Measurements from ENCODE around the gene PGC. TPM values are rescaled to one million over a fixed set of nuclear protein-coding genes. Genes with fewer than 3 reads are reported as not detected.

The PGC gene
- polyA plus RNA-seq, 3 donors: 7.5 to 1,282 (median 263) TPM

GRCh38 chr6:41734666-41735426 lies 12.4 kb downstream of the PGC start:
- WGBS, 3 donors: 0 to 1% (median 0%) methylated on average over 52 to 76 of the region's 76 CpGs

GRCh38 chr6:41733707-41734665 lies 13.2 kb downstream of the PGC start:
- 1 to 3% (median 2%) methylated on average over 49 to 71 of the region's 73 CpGs for WGBS, 3 donors

More at GRCh38 chr6:41734666-41735426, 12.4 kb downstream of the PGC start:
- H3K27ac ChIP-seq (ENCODE audit: low read depth, low read length): peak overlapping the region; percentile 89

GRCh38 chr6:41733360-41733706 lies 13.9 kb downstream of the PGC start:
- WGBS, 3 donors: 54 to 65% (median 56%) methylated on average over 11 of the region's 11 CpGs
- no peak overlapping the region for H3K27ac ChIP-seq (ENCODE audit: low read depth, low read length)

More at GRCh38 chr6:41733707-41734665, 13.2 kb downstream of the PGC start:
- no peak overlapping the region for H3K27ac ChIP-seq (ENCODE audit: low read depth, low read length)

GRCh38 chr6:41732591-41733359 lies 14.4 kb downstream of the PGC start:
- no peak overlapping the region for H3K27ac ChIP-seq (ENCODE audit: low read depth, low read length)
- 69 to 77% (median 70%) methylated on average over 8 of the region's 8 CpGs for WGBS, 3 donors

GRCh38 chr6:41732149-41732548 lies 15.0 kb downstream of the PGC start:
- H3K27ac ChIP-seq (ENCODE audit: low read depth, low read length): no peak overlapping the region

DNA sequence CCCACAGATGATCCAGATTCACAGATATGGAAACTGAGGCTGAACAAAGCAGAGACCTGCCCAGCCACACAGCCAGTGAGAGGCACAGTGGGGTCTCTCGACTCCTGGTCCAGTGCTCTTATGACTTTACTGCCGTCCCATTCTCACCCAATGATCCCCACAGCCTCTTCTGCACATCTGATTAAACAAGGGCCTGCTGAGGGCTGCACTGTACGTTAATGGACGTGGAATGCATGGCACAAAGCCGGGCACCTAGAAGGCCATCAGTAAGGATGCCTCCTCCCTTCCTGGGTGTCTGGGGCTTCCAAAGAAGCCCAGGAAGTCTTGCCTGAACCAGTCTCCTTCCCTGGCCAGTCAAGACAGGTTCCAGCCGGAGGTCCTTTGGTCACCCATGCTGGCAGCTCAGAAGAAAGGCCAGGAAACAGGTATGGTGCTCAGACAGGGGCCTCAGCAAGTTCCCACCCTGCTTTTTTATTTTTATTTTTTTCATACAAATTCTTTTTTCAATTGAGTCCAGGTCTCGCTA lies 15.6 kb downstream of the PGC start:
- H3K27ac ChIP-seq (ENCODE audit: low read depth, low read length): no peak overlapping the region
- 91 to 94% (median 93%) methylated on average over 7 of the region's 7 CpGs for WGBS, 3 donors

DNA sequence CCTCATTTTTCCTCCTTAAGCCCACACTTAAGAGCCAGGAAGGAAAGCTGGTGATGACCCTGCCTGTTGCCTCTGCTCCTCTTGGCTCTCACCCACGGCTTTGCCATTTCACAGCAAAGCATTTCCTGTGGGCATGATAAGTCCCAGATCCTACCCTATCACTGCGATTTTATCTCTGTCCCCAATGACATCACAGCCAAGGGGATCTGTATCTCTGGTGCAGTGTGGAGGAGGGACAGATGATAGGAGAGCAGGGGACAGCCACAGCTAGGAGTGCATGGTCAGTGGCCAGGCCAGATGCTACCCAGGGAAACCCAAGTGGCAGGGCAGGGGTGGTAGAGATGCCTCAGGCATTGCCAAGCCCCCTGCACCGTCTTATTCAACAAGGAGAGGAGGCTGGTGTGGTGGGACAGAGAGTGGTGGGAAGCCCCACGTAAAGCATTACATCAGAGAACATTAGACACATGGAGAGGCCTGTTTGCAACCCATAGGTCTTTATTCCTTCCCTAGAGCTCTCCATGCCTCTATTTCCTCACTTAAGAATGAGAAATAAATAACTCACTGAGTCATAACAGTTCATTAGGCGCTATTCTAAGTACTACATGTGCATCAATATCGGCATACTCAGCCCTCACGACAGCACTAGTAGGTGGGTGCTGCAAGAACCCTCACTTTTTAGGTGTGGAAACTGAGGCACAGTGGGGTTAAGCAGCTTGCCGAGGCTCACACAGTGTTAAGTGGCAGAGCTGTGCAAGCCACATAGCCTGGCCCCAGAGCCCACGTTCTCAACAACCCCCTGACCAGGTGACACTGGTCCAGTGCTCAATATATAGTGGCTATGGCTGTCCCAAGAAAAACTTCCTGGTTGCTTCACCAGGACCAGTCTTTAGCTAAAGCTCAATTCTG lies 16.4 kb downstream of the PGC start:
- 67 to 79% (median 72%) methylated on average over 9 of the region's 9 CpGs for WGBS, 3 donors
- no peak overlapping the region for H3K27ac ChIP-seq (ENCODE audit: low read depth, low read length)

DNA sequence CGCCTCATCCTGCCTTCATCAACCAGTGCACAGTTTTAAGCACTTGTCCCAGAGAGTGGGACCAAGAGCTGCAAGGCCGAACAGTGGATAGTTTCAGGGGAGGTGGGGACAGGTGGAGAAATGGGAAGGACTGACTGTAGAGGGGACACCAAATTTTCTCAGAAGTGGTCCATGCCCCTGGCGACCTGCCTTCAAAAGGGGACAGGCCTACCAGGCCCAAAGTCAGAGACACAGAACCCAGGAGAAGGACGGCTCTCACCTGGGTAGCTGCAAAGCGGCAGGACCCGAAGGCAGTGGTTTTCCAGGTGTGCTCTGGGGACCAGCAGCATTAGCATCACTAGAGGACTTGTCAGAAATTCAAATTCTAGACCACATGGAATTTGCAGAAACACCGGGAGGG lies 17.6 kb downstream of the PGC start:
- 86 to 96% (median 93%) methylated on average over 7 of the region's 7 CpGs for WGBS, 3 donors
- no peak overlapping the region for H3K27ac ChIP-seq (ENCODE audit: low read depth, low read length)

DNA sequence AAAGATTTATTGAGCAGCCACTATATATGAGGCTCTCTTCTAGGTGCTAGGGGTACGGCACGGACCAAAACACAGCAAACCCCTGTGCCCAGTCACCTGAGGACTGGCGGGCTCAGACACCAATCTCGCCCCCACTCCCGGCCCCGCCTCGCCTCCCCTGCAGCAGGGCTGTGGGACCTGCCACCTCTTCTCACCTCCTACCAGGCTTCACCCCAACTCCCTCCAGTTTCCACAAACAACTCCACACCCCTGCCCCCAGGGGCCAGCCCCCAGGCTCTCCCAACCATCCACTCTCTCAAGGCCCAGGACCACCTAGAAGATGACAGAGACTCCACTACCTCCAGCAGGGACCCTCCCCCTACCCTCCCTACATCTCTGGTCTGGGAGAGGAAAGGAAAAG lies 18.2 kb downstream of the PGC start:
- WGBS, 3 donors: 95 to 100% (median 96%) methylated on average over 7 of the region's 7 CpGs
- no peak overlapping the region for H3K27ac ChIP-seq (ENCODE audit: low read depth, low read length)

DNA sequence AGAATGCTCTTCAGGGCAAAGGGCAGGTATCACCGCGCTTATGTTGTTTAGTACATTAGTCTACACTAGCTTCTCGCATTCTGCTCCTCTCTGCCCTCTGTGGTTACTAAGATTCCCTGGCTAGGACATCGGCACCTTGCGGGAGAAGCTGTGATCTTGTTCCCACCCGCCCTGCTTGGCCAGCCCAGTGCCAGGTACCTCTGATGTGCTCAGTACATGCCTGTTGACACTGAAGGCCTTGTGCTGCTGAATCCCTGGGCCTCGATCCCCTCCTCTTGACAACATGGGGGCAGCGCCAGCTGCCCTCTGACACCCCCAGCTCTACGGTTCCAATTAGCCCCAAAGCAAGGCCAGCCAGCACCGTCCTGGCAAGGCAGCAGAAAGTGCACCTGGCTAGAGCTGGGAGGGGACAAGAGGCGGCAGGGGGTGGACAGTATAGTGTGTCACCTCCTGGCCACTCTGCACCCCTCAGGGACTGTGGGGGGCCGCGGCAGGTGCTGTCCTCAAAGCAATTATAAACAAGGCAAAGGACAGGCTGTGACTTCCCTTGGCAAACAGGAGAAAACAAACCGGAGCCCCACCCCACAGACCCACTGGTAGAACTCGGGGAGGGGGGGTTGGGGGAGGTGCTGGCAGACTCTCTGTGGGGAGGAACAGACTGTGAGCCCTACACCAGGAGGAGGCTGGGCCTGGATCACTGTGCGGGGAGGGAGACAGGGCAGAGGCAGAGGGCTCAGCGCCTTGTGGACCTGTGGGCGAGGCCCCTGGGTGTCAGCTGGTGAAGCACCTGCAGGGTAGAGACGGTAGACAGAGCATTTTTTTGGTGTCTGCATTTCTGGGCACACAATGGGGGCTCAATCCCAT lies 18.9 kb downstream of the PGC start:
- WGBS, 3 donors: 75 to 80% (median 78%) methylated on average over 19 of the region's 19 CpGs
- H3K27ac ChIP-seq (ENCODE audit: low read depth, low read length): no peak overlapping the region

GRCh38 chr6:41727705-41728072 lies 19.5 kb downstream of the PGC start:
- no peak overlapping the region for H3K27ac ChIP-seq (ENCODE audit: low read depth, low read length)

DNA sequence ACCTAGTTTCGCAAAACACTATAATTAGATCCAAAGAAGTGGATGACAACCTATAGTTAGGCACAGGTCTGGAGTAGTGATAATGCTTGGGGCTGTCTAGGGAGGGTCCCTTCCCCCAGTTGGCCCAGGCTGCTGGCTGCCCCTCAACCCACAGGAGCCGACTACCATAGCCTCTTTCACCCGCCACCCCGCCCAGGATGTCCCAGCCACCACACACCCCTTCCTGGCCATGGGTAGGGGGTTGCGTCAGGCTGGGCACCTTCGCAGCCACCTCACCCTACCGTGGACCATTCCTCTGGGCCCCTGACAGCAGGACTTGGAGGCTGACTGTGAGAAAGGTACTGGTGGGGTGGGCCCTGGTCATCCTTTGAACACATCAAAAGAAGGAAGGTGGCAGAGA lies 20.3 kb downstream of the PGC start:
- H3K27ac ChIP-seq (ENCODE audit: low read depth, low read length): no peak overlapping the region
- 53 to 83% (median 61%) methylated on average over 7 of the region's 7 CpGs for WGBS, 3 donors

More at GRCh38 chr6:41727705-41728072, 19.5 kb downstream of the PGC start:
- WGBS, 3 donors: 79 to 94% (median 87%) methylated on average over 3 of the region's 3 CpGs

GRCh38 chr6:41724586-41725501 lies 22.4 kb downstream of the PGC start:
- H3K27ac ChIP-seq (ENCODE audit: low read depth, low read length): no peak overlapping the region
- 67 to 82% (median 81%) methylated on average over 13 of the region's 13 CpGs for WGBS, 3 donors

GRCh38 chr6:41724228-41724580 lies 23.0 kb downstream of the PGC start:
- H3K27ac ChIP-seq (ENCODE audit: low read depth, low read length): no peak overlapping the region
- WGBS, 3 donors: 42 to 76% (median 47%) methylated on average over 7 of the region's 7 CpGs

DNA sequence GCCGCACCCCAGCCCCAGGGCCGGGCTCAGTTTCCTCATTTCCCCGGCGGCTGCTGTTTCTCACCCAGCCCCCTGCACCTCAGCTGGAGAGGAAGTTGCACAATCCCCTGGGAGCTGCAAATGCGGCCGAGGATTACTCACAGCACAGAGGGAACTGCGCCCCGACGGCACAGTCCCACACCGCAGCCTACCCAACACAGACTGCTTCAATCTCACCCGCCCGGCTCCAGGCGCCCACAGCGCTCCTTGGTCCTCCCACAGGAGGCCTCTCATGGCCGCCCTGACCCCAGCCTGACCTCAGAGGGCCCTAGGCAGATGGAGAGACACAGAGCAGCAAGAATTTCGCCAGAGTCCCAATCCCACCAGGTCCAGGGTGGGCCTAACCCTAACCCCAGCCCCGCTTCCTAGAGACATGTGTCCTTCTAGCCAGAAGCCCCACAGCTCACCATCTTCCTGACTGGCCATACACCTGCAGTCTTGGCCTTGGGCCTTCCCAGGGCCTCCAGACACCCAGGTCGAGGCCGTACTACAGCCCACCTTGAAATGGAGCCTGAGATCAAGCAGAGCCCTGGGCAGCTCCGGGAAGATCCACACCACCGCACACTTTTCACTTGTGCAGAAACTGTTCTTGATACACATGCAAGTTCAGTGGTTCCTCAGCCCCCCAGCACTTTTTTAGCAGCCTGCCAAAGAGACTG lies 23.5 kb downstream of the PGC start:
- WGBS, 3 donors: 32 to 70% (median 36%) methylated on average over 21 of the region's 21 CpGs
- no peak overlapping the region for H3K27ac ChIP-seq (ENCODE audit: low read depth, low read length)

Measured in adipose tissue (tissue), 3 donors.